Mammary epithelial cell (primary cell): ENCODE data around the gene LRMDA.

Source experiments
- EZH2 ChIP-seq: IDR thresholded peaks from 2 replicates; pipeline ENCODE4 v1.6.1; 2012; ENCODE audit warnings: low read length, inconsistent platforms, borderline replicate concordance
- TF ChIP-seq, protein P1 (sequence below), 2 donors: IDR thresholded peaks in 1 of 2; conservative IDR thresholded peaks in 1 of 2; 2 replicates each; pipeline ENCODE4 v1.5.1; 2011 to 2012; ENCODE audit warnings: inconsistent platforms in 2 of 2, low read length in 2 of 2, mild to moderate bottlenecking in 2 of 2, control low read depth in 1 of 2, low read depth in 1 of 2; ENCODE audit not compliant: insufficient read depth in 1 of 2; ENCODE audit errors: extremely low read depth in 1 of 2

DNA sequence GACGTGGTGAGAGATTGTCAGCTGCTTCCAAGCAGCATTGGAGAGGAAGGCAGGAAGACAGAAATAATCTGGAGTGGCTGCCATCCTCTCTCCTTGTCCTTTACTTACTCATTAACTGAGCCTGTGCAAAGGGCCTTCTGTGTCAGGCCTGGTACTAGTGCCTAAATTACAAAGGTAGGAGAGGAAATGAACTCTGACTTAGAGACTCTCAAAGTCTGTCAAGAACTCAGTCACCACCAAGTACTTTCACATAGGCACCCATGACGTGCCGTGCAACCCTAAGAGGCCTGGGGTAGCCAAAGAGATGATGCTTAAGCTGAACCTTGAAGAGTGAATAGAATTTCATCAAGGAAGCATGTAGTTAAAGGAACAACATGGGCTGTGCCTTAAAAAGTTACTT, 866.9 kb downstream of the LRMDA start:
- TF ChIP-seq, protein P1, sequence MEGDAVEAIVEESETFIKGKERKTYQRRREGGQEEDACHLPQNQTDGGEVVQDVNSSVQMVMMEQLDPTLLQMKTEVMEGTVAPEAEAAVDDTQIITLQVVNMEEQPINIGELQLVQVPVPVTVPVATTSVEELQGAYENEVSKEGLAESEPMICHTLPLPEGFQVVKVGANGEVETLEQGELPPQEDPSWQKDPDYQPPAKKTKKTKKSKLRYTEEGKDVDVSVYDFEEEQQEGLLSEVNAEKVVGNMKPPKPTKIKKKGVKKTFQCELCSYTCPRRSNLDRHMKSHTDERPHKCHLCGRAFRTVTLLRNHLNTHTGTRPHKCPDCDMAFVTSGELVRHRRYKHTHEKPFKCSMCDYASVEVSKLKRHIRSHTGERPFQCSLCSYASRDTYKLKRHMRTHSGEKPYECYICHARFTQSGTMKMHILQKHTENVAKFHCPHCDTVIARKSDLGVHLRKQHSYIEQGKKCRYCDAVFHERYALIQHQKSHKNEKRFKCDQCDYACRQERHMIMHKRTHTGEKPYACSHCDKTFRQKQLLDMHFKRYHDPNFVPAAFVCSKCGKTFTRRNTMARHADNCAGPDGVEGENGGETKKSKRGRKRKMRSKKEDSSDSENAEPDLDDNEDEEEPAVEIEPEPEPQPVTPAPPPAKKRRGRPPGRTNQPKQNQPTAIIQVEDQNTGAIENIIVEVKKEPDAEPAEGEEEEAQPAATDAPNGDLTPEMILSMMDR (conservative IDR thresholded peaks at IDR 0.05 in 1 of 2, IDR thresholded peaks at IDR 0.05 in 1 of 2; ENCODE audit: extremely low read depth in 1 of 2, insufficient read depth in 1 of 2, low read depth in 1 of 2, low read length in 2 of 2): no peak
- no peak for TF ChIP-seq EZH2
